Neural progenitor cell (in vitro differentiated cells): ENCODE measurements around the gene JSRP1.

ENCODE experiments used
- CTCF ChIP-seq: fragments of 200-600 bp; sonication (generic); IDR thresholded peaks from 2 replicates; pipeline ENCODE4 v1.5.1; 2017; ENCODE audit warnings: antibody characterized with exemption, mild to moderate bottlenecking
- EZH2 ChIP-seq: fragments of 200-600 bp; sonication (generic); IDR thresholded peaks from 2 replicates; pipeline ENCODE4 v1.6.1; 2017; ENCODE audit warnings: antibody characterized with exemption, mild to moderate bottlenecking, moderate library complexity
- EZH2phosphoT487 ChIP-seq: fragments of 200-600 bp; sonication (generic); IDR thresholded peaks from 2 replicates; pipeline ENCODE4 v1.6.1; 2017; ENCODE audit warnings: antibody characterized with exemption

GRCh38 chr19:2210987-2211740 is 45.1 kb downstream of the JSRP1 start:
- no peak for TF ChIP-seq CTCF
- no peak for TF ChIP-seq EZH2phosphoT487
- no peak for TF ChIP-seq EZH2
